ENCODE results near the gene SCRN1.
A peak's percentile ranks its signal among the peaks of the same experiment; 100 is the strongest.
"Not testable (repeated sequence)": the region's sequence is repeated elsewhere in the genome, so short reads cannot be mapped to it uniquely, and the experiment has no call there.

SCRN1 gene

DNA sequence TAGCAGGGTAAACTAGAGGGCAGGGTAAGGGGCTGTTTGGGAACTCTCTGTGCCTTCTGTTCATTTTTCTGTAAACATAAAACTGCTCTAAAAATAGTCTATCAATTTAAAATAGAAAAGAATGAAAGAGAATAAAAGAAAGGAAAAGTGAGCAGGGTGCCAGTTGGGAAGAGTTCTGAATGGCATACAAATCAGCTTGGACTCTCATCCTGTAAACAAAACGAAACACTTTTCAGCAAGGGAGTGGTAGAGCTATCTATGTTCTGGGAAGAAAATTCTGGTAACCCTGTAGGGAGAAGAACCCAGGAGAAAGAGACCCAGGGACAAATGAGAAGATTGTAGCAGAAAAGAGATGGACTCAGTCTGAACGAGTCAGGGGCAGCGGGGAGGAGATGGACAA is 24.6 kb downstream of the SCRN1 start:
- DNase-seq (ENCODE audit: low read depth), result no peak

GRCh38 chr7:29962035-29962434 is 27.6 kb downstream of the SCRN1 start:
- DNase-seq (ENCODE audit: low read depth), result no peak

DNA sequence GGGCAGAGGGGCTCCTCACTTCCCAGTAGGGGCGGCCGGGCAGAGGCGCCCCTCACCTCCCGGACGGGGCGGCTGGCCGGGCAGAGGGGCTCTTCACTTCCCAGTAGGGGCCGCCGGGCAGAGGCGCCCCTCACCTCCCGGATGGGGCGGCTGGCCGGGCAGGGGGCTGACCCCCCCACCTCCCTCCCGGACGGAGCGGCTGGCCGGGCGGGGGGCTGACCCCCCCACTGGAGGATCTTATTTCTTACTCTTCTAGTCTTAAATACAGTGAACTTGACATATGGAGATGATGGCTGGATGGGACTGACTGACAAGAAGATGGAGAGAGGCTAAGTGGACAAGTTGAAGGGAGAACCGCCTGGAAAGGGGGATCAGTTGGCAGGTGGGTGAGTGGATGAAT is 28.0 kb downstream of the SCRN1 start:
- not testable (repeated sequence) for DNase-seq (ENCODE audit: low read depth)

DNA sequence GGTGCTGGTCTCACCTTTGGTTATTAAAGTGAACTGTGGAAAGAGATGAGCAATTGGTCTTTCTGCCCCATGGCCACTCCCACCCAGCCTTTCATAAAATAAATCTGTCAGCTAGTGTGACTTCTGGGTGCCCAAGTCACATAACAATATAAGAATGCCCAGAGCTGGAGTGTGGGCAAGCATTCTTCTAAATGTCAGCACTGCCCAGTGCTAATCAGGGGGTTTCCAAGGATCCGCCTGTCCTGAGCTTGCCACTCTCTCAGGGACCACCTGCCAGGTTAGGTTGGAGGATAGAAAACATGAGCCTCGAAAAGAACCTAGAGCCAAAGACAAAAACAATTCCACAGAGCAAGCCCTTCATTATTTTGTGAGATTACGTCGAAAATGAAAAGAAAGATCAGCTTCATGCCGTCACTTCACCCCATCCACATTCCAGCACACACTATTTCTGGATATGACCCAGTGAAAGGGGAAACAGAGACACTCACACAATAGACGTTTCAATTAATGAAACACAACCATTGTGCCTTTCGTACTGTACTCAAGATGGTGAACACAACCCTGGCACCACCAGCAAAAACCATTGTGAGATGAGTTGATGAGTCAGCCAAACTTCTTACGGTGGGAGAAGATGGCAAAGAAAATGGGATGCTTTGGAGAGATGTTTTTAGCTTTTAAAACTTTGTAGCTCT is 30.8 kb downstream of the SCRN1 start:
- no peak for DNase-seq (ENCODE audit: low read depth)

DNA sequence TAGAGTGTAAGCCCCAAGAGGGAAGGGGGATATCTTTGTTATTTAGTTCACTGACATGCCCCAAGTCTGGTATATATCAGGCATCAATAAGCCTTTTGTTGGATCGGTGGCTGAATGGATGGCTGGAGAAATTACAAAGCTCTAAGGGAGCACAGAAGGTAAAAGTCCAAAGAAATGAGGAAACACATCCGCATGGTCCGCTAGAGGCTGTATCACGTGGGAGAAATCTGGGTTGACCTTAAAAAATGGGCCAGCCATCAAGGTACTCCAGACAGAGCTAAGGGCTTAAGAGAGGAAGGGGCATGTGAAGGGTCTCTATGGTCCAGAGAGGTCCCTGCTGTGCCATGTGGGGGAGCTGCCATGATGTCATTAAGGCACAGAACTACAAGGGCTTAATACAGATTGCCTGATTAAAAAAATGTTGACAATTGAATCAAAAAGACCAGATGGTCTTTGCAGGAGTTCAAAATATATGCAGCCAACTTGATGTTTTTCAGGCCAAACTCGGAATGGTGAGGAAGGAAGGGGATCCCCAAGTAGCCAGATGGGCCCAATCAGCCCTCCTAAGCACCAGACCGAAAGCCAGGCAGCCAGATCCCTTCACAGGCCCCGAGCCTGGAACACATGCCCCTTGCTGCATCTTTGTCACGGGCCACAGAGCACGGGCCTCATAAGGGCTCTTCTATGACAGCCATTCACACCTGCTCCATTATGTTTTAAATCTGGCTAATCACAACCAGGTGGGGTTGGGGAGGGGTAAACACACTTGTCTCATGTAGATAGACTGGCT is 31.9 kb downstream of the SCRN1 start:
- DNase-seq (ENCODE audit: low read depth), result no peak

DNA sequence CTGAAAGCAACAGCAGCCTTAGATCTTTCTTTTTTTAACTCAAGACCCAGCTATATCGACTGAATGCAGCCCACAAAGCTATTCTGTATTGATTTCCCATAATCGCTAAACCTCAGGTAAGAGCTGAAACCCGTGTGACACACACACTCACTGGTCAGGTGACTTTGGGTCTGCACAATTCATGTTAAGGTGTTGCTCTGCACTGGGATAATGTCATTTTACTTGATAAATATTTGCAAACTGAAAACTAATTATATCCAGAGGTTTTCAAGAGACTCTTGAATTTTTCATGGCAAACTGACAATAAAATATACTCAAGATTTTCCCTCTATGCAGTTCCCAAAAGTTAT is 33.1 kb downstream of the SCRN1 start:
- no peak for DNase-seq (ENCODE audit: low read depth)

- DNase-seq (ENCODE audit: low read depth), result peak; percentile 72
Measured at GRCh38 chr7:29955799-29956486, 33.7 kb downstream of the SCRN1 start.

- DNase-seq (ENCODE audit: low read depth), result no peak
Measured at GRCh38 chr7:29955075-29955792, 34.4 kb downstream of the SCRN1 start.

DNA sequence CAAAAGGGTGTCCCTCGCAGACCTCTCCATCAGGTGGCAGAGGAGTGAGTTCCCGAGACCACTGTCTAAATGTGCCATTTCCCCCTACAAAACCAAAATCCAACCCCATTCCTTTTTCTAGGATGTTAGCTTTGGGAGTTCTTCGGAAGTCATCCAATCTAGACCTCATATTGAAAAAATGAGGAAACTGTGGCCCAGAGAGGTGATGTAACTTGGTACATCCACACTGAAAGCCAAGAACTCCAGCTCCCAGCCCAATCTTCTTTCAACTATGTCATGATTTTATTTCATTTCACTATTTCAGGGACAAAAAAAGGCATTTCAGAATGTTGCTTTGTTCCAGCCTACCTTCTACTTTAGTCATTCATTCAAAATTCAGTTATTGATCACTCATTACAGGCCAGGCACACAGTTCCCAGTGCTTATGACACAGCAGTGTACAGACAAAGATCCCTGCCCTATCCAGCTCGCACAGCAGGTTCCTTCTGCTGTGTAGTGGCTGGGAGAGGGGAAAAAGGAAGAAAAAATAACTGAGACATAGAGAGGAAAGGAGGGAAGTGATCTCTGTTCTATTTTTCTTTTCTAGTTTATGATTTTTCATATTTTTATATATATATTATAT is 35.8 kb downstream of the SCRN1 start:
- no peak for DNase-seq (ENCODE audit: low read depth)

- DNase-seq (ENCODE audit: low read depth), result no peak
Measured at GRCh38 chr7:29951206-29951605, 38.4 kb downstream of the SCRN1 start.

DNA sequence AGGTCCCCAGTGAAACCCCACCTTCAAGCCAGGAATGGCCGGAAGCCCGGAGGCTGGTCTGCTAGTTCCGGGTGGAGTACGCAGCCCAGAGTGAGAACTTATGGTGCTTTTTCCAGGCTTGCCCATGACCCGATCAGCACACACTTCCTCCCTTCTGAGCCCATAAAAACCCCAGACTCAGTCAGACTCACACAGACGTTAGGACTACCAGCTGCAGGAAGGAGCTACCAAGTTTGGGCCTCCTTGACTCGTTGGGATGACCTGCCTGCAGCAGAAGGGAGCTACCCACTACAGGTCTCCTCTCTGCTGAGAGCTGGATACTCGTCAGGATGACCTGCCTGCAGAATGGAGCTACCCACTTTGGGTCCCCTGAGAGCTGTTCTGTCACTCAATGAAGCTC is 39.1 kb downstream of the SCRN1 start:
- no peak for DNase-seq (ENCODE audit: low read depth)

GRCh38 chr7:29948587-29948986 is 41.0 kb downstream of the SCRN1 start:
- DNase-seq (ENCODE audit: low read depth), result no peak

DNA sequence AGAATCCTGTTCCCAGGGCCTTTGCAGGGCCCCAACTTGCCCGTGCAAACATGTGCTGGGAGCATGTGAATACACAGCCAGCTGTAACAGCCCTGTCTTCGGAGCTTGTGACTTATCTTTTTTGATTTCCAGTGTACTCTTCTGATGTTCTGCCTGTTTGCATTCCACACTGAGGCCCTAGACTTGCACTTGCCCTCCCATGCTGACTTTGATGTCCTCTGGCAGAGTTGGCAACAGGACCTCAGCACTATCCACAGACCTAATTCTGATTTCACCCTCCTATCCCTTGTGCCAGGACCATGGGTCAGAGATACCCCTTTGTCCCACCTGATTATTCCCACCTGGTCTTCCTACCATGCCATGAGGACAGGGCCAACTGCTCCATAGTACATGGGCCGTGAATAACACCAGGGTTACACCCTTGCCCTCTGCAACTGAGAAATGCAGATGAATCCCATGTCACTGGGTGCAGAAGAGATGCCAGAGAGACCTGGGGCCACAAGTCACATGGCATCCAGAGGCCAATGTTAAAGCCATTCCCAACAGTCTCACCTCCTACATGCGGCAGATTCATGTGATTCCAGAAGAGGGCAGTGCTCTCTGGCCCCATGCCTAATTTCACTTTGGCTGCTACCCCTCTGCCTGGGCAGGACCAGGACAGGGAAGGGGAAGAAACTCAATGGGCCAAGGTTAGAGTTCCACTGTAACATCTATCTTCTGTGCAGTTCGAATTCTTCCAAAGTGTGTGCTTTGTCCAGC is 43.0 kb downstream of the SCRN1 start:
- DNase-seq (ENCODE audit: low read depth), result no peak

GRCh38 chr7:29945259-29945809 is 44.3 kb downstream of the SCRN1 start:
- no peak for DNase-seq (ENCODE audit: low read depth)

DNA sequence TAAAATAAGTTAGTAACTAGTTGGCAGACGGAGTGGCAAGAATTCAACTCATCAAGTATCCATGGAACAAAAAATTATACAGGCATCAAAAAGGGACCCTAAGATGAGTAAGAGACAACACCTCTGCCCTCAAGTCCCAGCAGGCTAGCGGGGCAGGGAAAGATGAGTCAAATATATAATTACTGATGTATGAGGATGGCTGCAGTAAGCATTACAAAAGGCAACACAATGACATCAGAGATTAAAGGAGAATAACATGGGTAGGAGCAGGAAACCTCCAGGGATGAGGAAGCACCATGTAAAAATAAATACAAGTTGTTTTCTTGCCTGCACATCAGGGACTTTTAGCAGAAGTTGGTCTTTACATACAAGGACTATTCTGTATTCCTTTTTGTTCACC is 49.4 kb downstream of the SCRN1 start:
- DNase-seq (ENCODE audit: low read depth), result no peak

- no peak for DNase-seq (ENCODE audit: low read depth)
Measured at GRCh38 chr7:29937132-29937531, 52.5 kb downstream of the SCRN1 start.

DNA sequence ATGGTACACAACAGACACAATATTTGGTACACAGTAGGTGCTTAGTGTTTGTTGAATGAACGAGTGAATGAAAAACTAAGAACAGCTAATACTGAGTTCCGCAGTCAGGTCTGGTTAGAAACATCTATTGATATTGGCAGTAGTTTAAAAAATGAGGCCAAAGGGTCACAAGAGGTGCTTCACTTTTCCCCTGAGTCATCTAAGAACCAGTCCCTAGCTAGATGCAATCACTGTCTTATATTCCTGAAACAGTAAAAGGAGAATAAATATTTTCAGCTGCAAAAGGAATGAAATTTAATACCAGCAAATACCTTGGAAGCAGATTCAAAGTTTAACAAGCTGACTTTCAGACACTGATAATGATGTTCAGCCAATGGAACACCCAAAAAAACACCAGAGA is 54.5 kb downstream of the SCRN1 start:
- no peak for DNase-seq (ENCODE audit: low read depth)

- no peak for DNase-seq (ENCODE audit: low read depth)
Measured at GRCh38 chr7:29929018-29929807, 60.4 kb downstream of the SCRN1 start.

- DNase-seq (ENCODE audit: low read depth), result no peak
Measured at GRCh38 chr7:29926741-29927140, 62.9 kb downstream of the SCRN1 start.

DNA sequence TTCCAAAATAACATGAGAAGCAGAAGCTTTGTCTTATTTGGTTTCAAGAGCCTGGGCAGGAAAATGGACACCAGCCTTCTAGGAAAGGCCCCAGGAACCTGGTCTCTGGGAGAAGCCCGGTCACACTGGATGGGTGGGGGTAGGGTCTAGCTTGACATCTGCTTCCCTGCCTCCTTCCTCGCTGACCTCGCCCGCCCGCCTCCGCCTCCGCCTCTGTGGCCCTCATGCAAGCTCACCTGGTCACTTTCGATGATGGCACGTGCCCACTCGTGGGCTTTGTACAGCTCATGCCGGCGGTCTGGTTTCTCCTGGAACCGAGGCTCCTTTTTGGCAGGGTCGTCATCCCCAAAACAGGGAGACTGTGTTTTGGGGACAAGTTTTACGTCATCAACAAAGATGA is 63.4 kb downstream of the SCRN1 start:
- no peak for DNase-seq (ENCODE audit: low read depth)
